Measurements from ENCODE around the gene C11orf54. TPM values are rescaled to one million over a fixed set of nuclear protein-coding genes. Genes with fewer than 3 reads are reported as not detected.
A peak's percentile ranks its signal among the peaks of the same experiment; 100 is the strongest.

Gene C11orf54
- total RNA-seq = 10 to 100 TPM; 13.8 to 15.7 TPM

- POLR2A ChIA-PET = interaction anchor here (0.5 to 3.6 kb wide), 13 partner anchors 10 to 753 kb away, joined by 3 to 62 read pairs (median 4); partner anchors contain the start of genes ANKRD49, CEP295, MED17 and MRE11
- CTCF ChIA-PET = interaction anchor here (0.8 to 3.4 kb wide), 4 partner anchors 9 to 74 kb away, joined by 3 to 23 read pairs (median 8); partner anchors contain the start of gene MED17
- Mint-ChIP-seq H3K36me3 (ENCODE audit: low read depth) (peaks cover 56% of the 10 kb centered on the region), H3K4me1 (peaks cover 38% of the 10 kb centered on the region), H3K27me3 (no peaks in the 10 kb centered on the region), H3K27ac (peak within 1 kb of the TSS; percentile 98), H3K4me3 (peak within 1 kb of the TSS; percentile 99), H3K9me3 (ENCODE audit: low read depth) (no peaks in the 10 kb centered on the region)
- ATAC-seq (peak; percentile 80), DNase-seq (peak; percentile 97)
- intact Hi-C loops (cut with DNase I, micrococcal nuclease) = loop anchor here (1.0 to 5.0 kb wide), 8 partner anchors 43 to 803 kb away; partner anchors contain the start of genes CEP295 (in 2 of the 2), MED17 (in 2 of the 2), SLC36A4 (in 2 of the 2) and ANKRD49 (in 1 of the 2)
Observed at GRCh38 chr11:93741094-93741881, at the start of gene C11orf54, which contains the start of gene TAF1D. Gene C11orf54, plus strand, starts transcription at chr11:93741672. Its CDS starts 5,722 bp downstream, at chr11:93747394. Gene TAF1D, minus strand, starts transcription at chr11:93741495. Its CDS starts 2,191 bp downstream, at chr11:93739304.

DNA sequence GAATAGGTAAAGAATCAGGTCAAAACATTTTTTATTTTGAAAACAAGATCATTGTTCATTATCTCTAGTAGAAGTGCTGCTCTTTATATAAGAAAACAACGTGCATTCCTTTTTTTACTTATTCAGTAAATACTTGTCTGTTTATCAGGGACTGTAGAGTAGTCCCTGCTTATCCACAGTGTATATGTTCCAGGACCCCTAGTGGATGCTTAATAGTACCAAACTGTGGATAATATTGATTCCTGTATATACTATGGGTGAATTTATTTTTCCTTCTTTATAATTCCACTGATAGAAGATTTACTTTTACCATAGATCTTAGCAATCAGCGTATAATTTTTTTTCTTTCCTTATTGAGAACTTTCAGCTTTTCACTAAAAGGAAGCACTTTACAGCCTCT, 47.4 kb upstream of the C11orf54 start:
- Mint-ChIP-seq H3K9me3 (ENCODE audit: low read depth) (no peaks in the 10 kb centered on the region), H3K27ac (no peak overlapping the region), H3K27me3 (no peaks in the 10 kb centered on the region), H3K4me1 (peaks cover 8% of the 10 kb centered on the region), H3K4me3 (no peak overlapping the region), H3K36me3 (ENCODE audit: low read depth) (peaks cover 65% of the 10 kb centered on the region)
- ATAC-seq = no peak
- CTCF ChIA-PET = interaction anchor here (1.0 kb wide), 1 partner anchor 46 kb away, joined by 3 read pairs; no protein-coding TSS in a partner anchor
- DNase-seq = no peak
- POLR2A ChIA-PET = no interaction called here
- intact Hi-C loops (cut with DNase I, micrococcal nuclease) = no loop called here

GRCh38 chr11:93694557-93694956, 46.9 kb upstream of the C11orf54 start:
- Mint-ChIP-seq H3K27ac (no peak overlapping the region), H3K9me3 (ENCODE audit: low read depth) (no peaks in the 10 kb centered on the region), H3K4me3 (no peak overlapping the region), H3K27me3 (no peaks in the 10 kb centered on the region), H3K36me3 (ENCODE audit: low read depth) (peaks cover 65% of the 10 kb centered on the region), H3K4me1 (peaks cover 4% of the 10 kb centered on the region)
- DNase-seq (no peak), ATAC-seq (no peak)
- intact Hi-C loops (cut with DNase I, micrococcal nuclease) = no loop called here
- ChIA-PET POLR2A (no interaction called here), CTCF (interaction anchor here (1.0 kb wide), 1 partner anchor 46 kb away, joined by 3 read pairs; no protein-coding TSS in a partner anchor)

DNA sequence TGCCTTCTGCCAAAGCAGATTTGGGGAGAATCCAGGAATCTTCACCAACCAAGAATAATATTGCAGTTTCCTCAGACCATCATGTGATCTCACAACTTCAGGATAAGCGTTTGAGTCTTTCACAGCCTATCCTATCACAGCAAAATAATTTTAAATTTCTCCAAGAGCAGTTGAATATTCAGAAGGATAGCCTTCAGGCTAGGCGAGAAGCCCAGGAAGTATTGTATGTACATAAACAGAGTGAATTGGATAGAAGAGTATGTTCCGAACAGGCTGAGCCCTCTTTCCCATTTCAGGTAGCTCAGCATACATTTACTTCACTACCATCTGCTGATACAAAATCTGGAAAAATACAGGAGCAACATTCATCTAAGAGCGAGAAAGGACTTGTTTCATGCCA, 43.9 kb upstream of the C11orf54 start:
- no peak overlapping the region for H3K4me3 Mint-ChIP-seq
- H3K27me3 Mint-ChIP-seq = no peaks in the 10 kb centered on the region
- no peaks in the 10 kb centered on the region for H3K4me1 Mint-ChIP-seq
- intact Hi-C loops (cut with DNase I, micrococcal nuclease) = no loop called here
- H3K36me3 Mint-ChIP-seq (ENCODE audit: low read depth) = peaks cover 69% of the 10 kb centered on the region
- H3K27ac Mint-ChIP-seq = no peak overlapping the region
- H3K9me3 Mint-ChIP-seq (ENCODE audit: low read depth) = no peaks in the 10 kb centered on the region
- DNase-seq (no peak), ATAC-seq (no peak)
- ChIA-PET CTCF (no interaction called here), POLR2A (interaction anchor here (1.0 kb wide), 1 partner anchor 20 kb away, joined by 3 read pairs; no protein-coding TSS in a partner anchor)

- CTCF ChIA-PET = interaction anchor here (0.8 to 0.9 kb wide), 2 partner anchors 18 to 1325 kb away, joined by 3 read pairs; no protein-coding TSS in a partner anchor
- H3K27me3 Mint-ChIP-seq = no peaks in the 10 kb centered on the region
- H3K4me3 Mint-ChIP-seq = no peak overlapping the region
- H3K36me3 Mint-ChIP-seq (ENCODE audit: low read depth) = peaks cover 81% of the 10 kb centered on the region
- no peaks in the 10 kb centered on the region for H3K4me1 Mint-ChIP-seq
- intact Hi-C loops (cut with DNase I, micrococcal nuclease) = no loop called here
- DNase-seq (no peak), ATAC-seq (no peak)
- no peaks in the 10 kb centered on the region for H3K9me3 Mint-ChIP-seq (ENCODE audit: low read depth)
- POLR2A ChIA-PET = no interaction called here
- no peak overlapping the region for H3K27ac Mint-ChIP-seq
Observed at GRCh38 chr11:93700830-93701229, 40.6 kb upstream of the C11orf54 start.

GRCh38 chr11:93704237-93704636, 37.2 kb upstream of the C11orf54 start:
- H3K4me3 Mint-ChIP-seq = no peak overlapping the region
- peak; percentile 22 for DNase-seq
- H3K27me3 Mint-ChIP-seq = no peaks in the 10 kb centered on the region
- ChIA-PET POLR2A (no interaction called here), CTCF (no interaction called here)
- H3K27ac Mint-ChIP-seq = no peak overlapping the region
- peaks cover 11% of the 10 kb centered on the region for H3K9me3 Mint-ChIP-seq (ENCODE audit: low read depth)
- intact Hi-C loops (cut with DNase I, micrococcal nuclease) = no loop called here
- peak; percentile 30 for ATAC-seq
- H3K4me1 Mint-ChIP-seq = no peaks in the 10 kb centered on the region
- H3K36me3 Mint-ChIP-seq (ENCODE audit: low read depth) = peaks cover 78% of the 10 kb centered on the region

GRCh38 chr11:93710239-93710638, 31.2 kb upstream of the C11orf54 start:
- Mint-ChIP-seq H3K4me3 (no peak overlapping the region), H3K27me3 (no peaks in the 10 kb centered on the region), H3K4me1 (peaks cover 3% of the 10 kb centered on the region), H3K9me3 (ENCODE audit: low read depth) (peaks cover 28% of the 10 kb centered on the region), H3K36me3 (ENCODE audit: low read depth) (peaks cover 90% of the 10 kb centered on the region), H3K27ac (no peak overlapping the region)
- ATAC-seq (no peak), DNase-seq (no peak)
- ChIA-PET CTCF (no interaction called here), POLR2A (no interaction called here)
- intact Hi-C loops (cut with DNase I, micrococcal nuclease) = no loop called here

DNA sequence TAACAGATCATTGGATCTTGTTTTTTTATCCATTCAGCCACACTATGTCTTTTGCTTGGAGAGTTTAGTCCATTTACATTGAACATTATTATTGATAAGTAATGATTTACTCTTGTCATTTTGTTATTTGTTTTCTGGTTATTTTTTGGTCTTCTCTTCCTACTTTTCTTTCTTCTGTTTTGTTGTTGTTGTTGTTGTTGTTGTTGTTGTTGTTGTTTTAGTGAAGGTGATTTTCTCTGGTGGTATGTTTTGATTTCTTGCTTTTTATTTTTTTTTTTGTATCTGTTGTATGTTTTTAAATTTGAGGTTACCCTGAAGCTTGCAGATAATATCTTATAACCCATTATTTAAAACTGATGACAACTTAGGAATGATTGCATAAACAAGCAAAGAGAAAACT, 28.8 kb upstream of the C11orf54 start:
- H3K4me3 Mint-ChIP-seq = no peak overlapping the region
- no peaks in the 10 kb centered on the region for H3K27me3 Mint-ChIP-seq
- CTCF ChIA-PET = no interaction called here

GRCh38 chr11:93715797-93716396, 25.6 kb upstream of the C11orf54 start:
- POLR2A ChIA-PET = no interaction called here

More for the DNA sequence above, 28.8 kb upstream of the C11orf54 start:
- intact Hi-C loops (cut with DNase I, micrococcal nuclease) = no loop called here
- POLR2A ChIA-PET = no interaction called here
- no peak for ATAC-seq
- peaks cover 12% of the 10 kb centered on the region for H3K4me1 Mint-ChIP-seq
- no peak for DNase-seq
- H3K27ac Mint-ChIP-seq = no peak overlapping the region
- H3K9me3 Mint-ChIP-seq (ENCODE audit: low read depth) = peaks cover 28% of the 10 kb centered on the region
- peaks cover 93% of the 10 kb centered on the region for H3K36me3 Mint-ChIP-seq (ENCODE audit: low read depth)

GRCh38 chr11:93717501-93717900, 24.0 kb upstream of the C11orf54 start:
- Mint-ChIP-seq H3K36me3 (ENCODE audit: low read depth) (peaks cover 75% of the 10 kb centered on the region), H3K9me3 (ENCODE audit: low read depth) (peaks cover 2% of the 10 kb centered on the region), H3K27me3 (no peaks in the 10 kb centered on the region), H3K4me3 (no peak overlapping the region), H3K4me1 (peaks cover 19% of the 10 kb centered on the region), H3K27ac (peak overlapping the region; percentile 62)
- DNase-seq = no peak
- POLR2A ChIA-PET = interaction anchor here (0.8 kb wide), 1 partner anchor 19 kb away, joined by 3 read pairs; no protein-coding TSS in a partner anchor
- ATAC-seq = no peak
- CTCF ChIA-PET = interaction anchor here (1.1 to 1.4 kb wide), 3 partner anchors 10 to 37 kb away, joined by 4 to 6 read pairs (median 4); no protein-coding TSS in a partner anchor
- intact Hi-C loops (cut with DNase I, micrococcal nuclease) = no loop called here

More at GRCh38 chr11:93715797-93716396, 25.6 kb upstream of the C11orf54 start:
- Mint-ChIP-seq H3K36me3 (ENCODE audit: low read depth) (peaks cover 76% of the 10 kb centered on the region), H3K4me3 (no peak overlapping the region), H3K27ac (no peak overlapping the region), H3K4me1 (peaks cover 20% of the 10 kb centered on the region), H3K27me3 (no peaks in the 10 kb centered on the region), H3K9me3 (ENCODE audit: low read depth) (peaks cover 5% of the 10 kb centered on the region)
- intact Hi-C loops (cut with DNase I, micrococcal nuclease) = no loop called here
- DNase-seq (no peak), ATAC-seq (no peak)
- CTCF ChIA-PET = interaction anchor here (1.6 kb wide), 1 partner anchor 44 kb away, joined by 4 read pairs; no protein-coding TSS in a partner anchor

- DNase-seq (no peak), ATAC-seq (peak; percentile 49)
- no peak overlapping the region for H3K4me3 Mint-ChIP-seq
- H3K27me3 Mint-ChIP-seq = no peaks in the 10 kb centered on the region
- H3K9me3 Mint-ChIP-seq (ENCODE audit: low read depth) = peaks cover 2% of the 10 kb centered on the region
- POLR2A ChIA-PET = interaction anchor here (0.8 kb wide), 1 partner anchor 20 kb away, joined by 3 read pairs; no protein-coding TSS in a partner anchor
- peaks cover 17% of the 10 kb centered on the region for H3K4me1 Mint-ChIP-seq
- CTCF ChIA-PET = interaction anchor here (1.1 to 1.4 kb wide), 2 partner anchors 11 to 38 kb away, joined by 4 to 6 read pairs; no protein-coding TSS in a partner anchor
- peak overlapping the region; percentile 62 for H3K27ac Mint-ChIP-seq
- intact Hi-C loops (cut with DNase I, micrococcal nuclease) = no loop called here
- H3K36me3 Mint-ChIP-seq (ENCODE audit: low read depth) = peaks cover 74% of the 10 kb centered on the region
Observed at GRCh38 chr11:93718057-93718563, 23.4 kb upstream of the C11orf54 start.
